ENCODE results near the gene PRODH2. TPM values are rescaled to one million over a fixed set of nuclear protein-coding genes. Genes with fewer than 3 reads are reported as not detected.

PRODH2 gene
- total RNA-seq, 1 experiment from 2014 or later: 0.44 TPM

DNA sequence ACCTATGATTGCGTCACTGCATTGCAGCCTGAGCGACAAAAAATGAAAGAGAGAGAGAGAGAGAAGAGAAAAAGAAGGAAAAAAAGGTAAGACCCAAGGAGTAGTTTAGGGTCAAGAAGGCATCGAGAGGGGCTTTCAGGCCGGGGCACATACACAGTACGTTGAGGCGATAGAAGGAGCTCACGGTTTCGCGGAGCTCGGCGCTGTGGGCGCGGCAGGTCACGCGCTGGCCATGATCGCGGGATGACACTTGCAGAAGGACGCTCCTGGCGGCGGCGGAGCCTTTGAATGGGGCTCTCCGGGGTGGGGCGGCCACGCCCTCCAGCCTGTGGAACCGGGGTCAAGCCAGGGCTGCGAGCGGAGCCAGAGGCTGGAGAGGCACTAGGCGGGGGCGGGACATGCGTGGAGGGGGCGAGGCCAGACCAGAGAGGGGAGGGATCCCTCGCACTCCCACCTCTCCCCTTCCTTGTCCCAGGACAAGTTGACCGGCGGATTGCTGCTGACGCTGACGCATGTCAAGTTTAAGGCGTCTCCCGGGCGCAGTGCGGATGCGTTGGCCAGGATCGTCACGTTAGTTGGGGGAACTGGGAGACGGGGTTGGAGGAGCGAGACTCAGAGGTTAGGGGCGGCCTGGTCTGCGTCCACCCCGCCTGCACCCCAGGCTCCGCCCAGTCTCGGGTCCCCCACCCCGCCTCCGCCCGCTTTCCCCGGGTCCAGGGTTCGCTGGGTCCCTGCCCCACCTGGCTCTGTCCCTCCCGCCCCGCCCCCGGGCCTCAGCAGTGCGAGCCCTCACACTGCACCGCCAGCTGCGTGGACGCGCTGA is 32.8 kb upstream of the PRODH2 start:
- intact Hi-C loops (cut with micrococcal nuclease): no loop called here
- ChIA-PET RAD21 (ENCODE audit: low non-redundant PET in 1 of 2, low total read pairs in 2 of 2, uncharacterized antibody in 2 of 2, unreplicated experiment in 2 of 2) (interaction anchor here (0.6 to 0.7 kb wide), 4 partner anchors 9 to 95 kb away, joined by 3 to 6 read pairs (median 4); no protein-coding TSS in a partner anchor), CTCF (interaction anchor here (0.7 kb wide), 1 partner anchor 168 kb away, joined by 4 read pairs; the partner anchor contains the start of gene ALKBH6), POLR2A (no interaction called here)
- BruUV-seq (replicated peaks): no TSS peak
- DNase-seq (ENCODE audit: low read depth, low spot score) (peak; percentile 22), ATAC-seq (peak; percentile 71)
- Histone ChIP-seq H3K36me3 (ENCODE audit: control insufficient read depth in 1 of 2, insufficient read depth in 2 of 2, low read length in 2 of 2) (no peaks in the 10 kb centered on the region), H3K4me2 (ENCODE audit: low read length) (peak overlapping the region; percentile 98), H3K9ac (ENCODE audit: low read length) (peak overlapping the region; percentile 36), H4K20me1 (ENCODE audit: insufficient read depth) (no peaks in the 10 kb centered on the region), H3K9me2 (ENCODE audit: insufficient read depth) (no peaks in the 10 kb centered on the region), H3K9me3 (ENCODE audit: control insufficient read depth in 1 of 2, insufficient read depth in 1 of 2, low read depth in 1 of 2, low read length in 2 of 2) (no peaks in the 10 kb centered on the region), H3K27me3 (ENCODE audit: insufficient read depth, low read length) (no peaks in the 10 kb centered on the region), H2AFZ (ENCODE audit: low read depth, low read length, poor library complexity, severe bottlenecking) (peak overlapping the region; percentile 78), H3K79me2 (ENCODE audit: insufficient read depth, low read length) (no peaks in the 10 kb centered on the region), H3K4me1 (ENCODE audit: control insufficient read depth in 1 of 2, insufficient read depth in 2 of 2, low read length in 2 of 2) (peaks cover 17 to 35% of the 10 kb centered on the region in 2 experiments; a peak in 3 of 4 replicates), H3K4me3 (replicated peaks in 1 of 2; ENCODE audit: low read depth in 1 of 2, low read length in 2 of 2) (peak overlapping the region; percentile 47 to 61), H3K27ac (ENCODE audit: low read depth, low read length) (no peak overlapping the region; the same call in 1 of the 2 replicates)
- TF ChIP-seq POLR2AphosphoS5 (IDR thresholded peaks at IDR 0.05; ENCODE audit: low read depth, low read length): peak; percentile 23; the same call in 1 of the 2 replicates
- 0 out of 2 replicates have a peak, but pooled peaks have one; percentile 1 for TF ChIP-seq CBX3 (IDR thresholded peaks at IDR 0.05; ENCODE audit: low read depth)
- peak; percentile 91 for TF ChIP-seq TCF7L2 (IDR thresholded peaks at IDR 0.05; ENCODE audit: borderline replicate concordance, extremely low read depth, insufficient read depth, insufficient read length)
- TF ChIP-seq ELF1 (IDR thresholded peaks at IDR 0.05; ENCODE audit: borderline replicate concordance, low read depth): no peak
- no peak for TF ChIP-seq SIN3A (IDR thresholded peaks at IDR 0.05; ENCODE audit: low read depth)

DNA sequence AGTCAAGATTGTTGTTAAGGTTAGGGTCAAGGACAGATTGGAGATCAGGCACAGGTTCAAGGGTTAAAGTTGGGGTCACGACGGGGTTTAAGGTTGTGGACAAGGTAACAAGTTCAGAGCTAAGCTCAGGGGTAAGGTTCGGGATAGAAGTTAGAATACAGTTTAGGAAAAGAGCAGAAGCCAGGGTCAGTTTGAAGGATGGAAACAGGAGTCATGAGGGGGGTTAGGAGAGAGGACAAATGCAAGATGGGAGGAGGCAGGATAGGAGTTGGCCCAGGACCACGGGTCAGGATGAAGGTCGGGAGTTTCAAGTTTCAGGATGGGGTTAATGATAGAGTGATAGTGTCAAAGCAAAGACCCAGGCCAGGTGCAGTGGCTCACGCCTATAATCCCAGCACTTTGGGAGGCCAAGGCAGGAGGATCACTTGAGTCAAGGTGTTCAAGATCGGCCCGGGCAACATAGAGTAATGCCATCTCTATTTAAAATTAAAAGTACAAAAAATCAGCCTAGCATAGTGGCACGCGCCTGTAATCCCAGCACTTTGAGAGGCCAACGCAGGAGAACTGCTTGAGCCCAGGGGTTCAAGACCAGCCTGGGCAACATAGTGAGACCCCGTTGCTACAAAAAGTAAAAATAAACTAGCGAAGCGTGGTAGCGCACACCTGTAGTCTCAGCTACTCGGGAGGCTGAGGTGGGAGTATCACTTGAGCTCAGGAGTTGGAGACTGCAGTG is 32.0 kb upstream of the PRODH2 start:
- ATAC-seq (no peak), DNase-seq (ENCODE audit: low read depth, low spot score) (no peak)
- no peak overlapping the region for H2AFZ ChIP-seq (ENCODE audit: low read depth, low read length, poor library complexity, severe bottlenecking)
- no peaks in the 10 kb centered on the region for H3K27me3 ChIP-seq (ENCODE audit: insufficient read depth, low read length)
- H3K36me3 ChIP-seq (ENCODE audit: control insufficient read depth in 1 of 2, insufficient read depth in 2 of 2, low read length in 2 of 2): no peaks in the 10 kb centered on the region
- H3K9ac ChIP-seq (ENCODE audit: low read length): peak overlapping the region; percentile 36; the same call in 1 of the 2 replicates
- POLR2A ChIA-PET: interaction anchor here (1.0 kb wide), 1 partner anchor 17 kb away, joined by 4 read pairs; no protein-coding TSS in a partner anchor
- peak overlapping the region; percentile 47 to 61 for H3K4me3 ChIP-seq (replicated peaks in 1 of 2; ENCODE audit: low read depth in 1 of 2, low read length in 2 of 2)
- no peaks in the 10 kb centered on the region for H3K9me3 ChIP-seq (ENCODE audit: control insufficient read depth in 1 of 2, insufficient read depth in 1 of 2, low read depth in 1 of 2, low read length in 2 of 2)
- H3K9me2 ChIP-seq (ENCODE audit: insufficient read depth): no peaks in the 10 kb centered on the region
- no TSS peak for BruUV-seq (replicated peaks)
- no peaks in the 10 kb centered on the region for H4K20me1 ChIP-seq (ENCODE audit: insufficient read depth)
- RAD21 ChIA-PET (ENCODE audit: low non-redundant PET in 1 of 2, low total read pairs in 2 of 2, uncharacterized antibody in 2 of 2, unreplicated experiment in 2 of 2): interaction anchor here in 1 of 2 experiments (0.7 kb wide), 1 partner anchor 94 kb away, joined by 5 read pairs; no protein-coding TSS in a partner anchor
- intact Hi-C loops (cut with micrococcal nuclease): no loop called here
- H3K4me1 ChIP-seq (ENCODE audit: control insufficient read depth in 1 of 2, insufficient read depth in 2 of 2, low read length in 2 of 2): peaks cover 17 to 35% of the 10 kb centered on the region in 2 experiments; a peak in 3 of 4 replicates
- H3K4me2 ChIP-seq (ENCODE audit: low read length): peak overlapping the region; percentile 98
- H3K79me2 ChIP-seq (ENCODE audit: insufficient read depth, low read length): no peaks in the 10 kb centered on the region
- H3K27ac ChIP-seq (ENCODE audit: low read depth, low read length): no peak overlapping the region
- no peak for TF ChIP-seq FOSL1 (IDR thresholded peaks at IDR 0.05; ENCODE audit: low read depth)
- TF ChIP-seq POLR2A (IDR thresholded peaks at IDR 0.05; ENCODE audit: borderline replicate concordance, extremely low read depth, insufficient read depth, insufficient read length): no peak
- no peak for TF ChIP-seq CEBPB (IDR thresholded peaks at IDR 0.05; ENCODE audit: low read depth)
- TF ChIP-seq, protein P1, sequence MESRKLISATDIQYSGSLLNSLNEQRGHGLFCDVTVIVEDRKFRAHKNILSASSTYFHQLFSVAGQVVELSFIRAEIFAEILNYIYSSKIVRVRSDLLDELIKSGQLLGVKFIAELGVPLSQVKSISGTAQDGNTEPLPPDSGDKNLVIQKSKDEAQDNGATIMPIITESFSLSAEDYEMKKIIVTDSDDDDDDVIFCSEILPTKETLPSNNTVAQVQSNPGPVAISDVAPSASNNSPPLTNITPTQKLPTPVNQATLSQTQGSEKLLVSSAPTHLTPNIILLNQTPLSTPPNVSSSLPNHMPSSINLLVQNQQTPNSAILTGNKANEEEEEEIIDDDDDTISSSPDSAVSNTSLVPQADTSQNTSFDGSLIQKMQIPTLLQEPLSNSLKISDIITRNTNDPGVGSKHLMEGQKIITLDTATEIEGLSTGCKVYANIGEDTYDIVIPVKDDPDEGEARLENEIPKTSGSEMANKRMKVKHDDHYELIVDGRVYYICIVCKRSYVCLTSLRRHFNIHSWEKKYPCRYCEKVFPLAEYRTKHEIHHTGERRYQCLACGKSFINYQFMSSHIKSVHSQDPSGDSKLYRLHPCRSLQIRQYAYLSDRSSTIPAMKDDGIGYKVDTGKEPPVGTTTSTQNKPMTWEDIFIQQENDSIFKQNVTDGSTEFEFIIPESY (IDR thresholded peaks at IDR 0.05; ENCODE audit: extremely low read depth, insufficient replicate concordance, low read length): no peak
- no peak for TF ChIP-seq SIN3A (IDR thresholded peaks at IDR 0.05; ENCODE audit: low read depth)
- TF ChIP-seq CBX3 (IDR thresholded peaks at IDR 0.05; ENCODE audit: low read depth): 0 out of 2 replicates have a peak, but pooled peaks have one; percentile 19
- CTCF ChIA-PET: no interaction called here
